Aorta (tissue), 5 donors: ENCODE measurements around the gene DENND2A. TPM values are rescaled to one million over a fixed set of nuclear protein-coding genes. Genes with fewer than 3 reads are reported as not detected.

Experiments used
- ATAC-seq: fragments of 200-7000 bp; cut with Tn5 transposase; one replicate; pipeline ENCODE4 v1.9.1; 2022; ENCODE audit warnings: moderate library complexity; ENCODE audit not compliant: low FRiP score
- DNase-seq, 2 donors: peaks; one replicate each; pipeline ENCODE4 v3.0.0-alpha.2; 2020
- H3K27ac ChIP-seq, 2 donors: one replicate each; pipeline ENCODE4 v1.5.1; 2013; ENCODE audit warnings: low read length in 2 of 2, mild to moderate bottlenecking in 2 of 2, moderate library complexity in 2 of 2, control low read depth in 1 of 2, inconsistent platforms in 1 of 2, low read depth in 1 of 2
- H3K27me3 ChIP-seq, 2 donors: one replicate each; pipeline ENCODE4 v1.6.1; 2013; ENCODE audit warnings: control low read depth in 1 of 2, low read length in 1 of 2, mild to moderate bottlenecking in 1 of 2, moderate library complexity in 1 of 2; ENCODE audit not compliant: insufficient read depth in 2 of 2, control insufficient read depth in 1 of 2
- H3K36me3 ChIP-seq, 2 donors: one replicate each; pipeline ENCODE4 v1.6.1; 2013; ENCODE audit warnings: control low read depth in 1 of 2, low read length in 1 of 2, mild to moderate bottlenecking in 1 of 2; ENCODE audit not compliant: insufficient read depth in 2 of 2, control insufficient read depth in 1 of 2
- H3K4me1 ChIP-seq, 2 donors: one replicate each; pipeline ENCODE4 v1.6.1; 2013; ENCODE audit warnings: low read length in 2 of 2, control low read depth in 1 of 2, mild to moderate bottlenecking in 1 of 2, moderate library complexity in 1 of 2; ENCODE audit not compliant: insufficient read depth in 2 of 2, control insufficient read depth in 1 of 2
- H3K4me3 ChIP-seq, 2 donors: one replicate each; pipeline ENCODE4 v1.5.1; 2013; ENCODE audit warnings: low read length in 2 of 2, control low read depth in 1 of 2, mild to moderate bottlenecking in 1 of 2
- H3K9me3 ChIP-seq: one replicate; pipeline ENCODE4 v1.6.1; 2013; ENCODE audit warnings: mild to moderate bottlenecking, low read length; ENCODE audit not compliant: control insufficient read depth
- WGBS, 2 donors: extraction: QIAGEN DNeasy Blood & Tissue Kit; methylation state at CpG; one replicate each; pipeline ENCODE4 v1.1.7; 2013; 5-methylcytosine and 5-hydroxymethylcytosine counted together
- intact Hi-C, 2 donors: fragments of 100-400 bp; cut with DNase I; formaldehyde crosslinking; loops; one replicate each; pipeline versions ENCODE4 v1.14.2 to v1.15.0; 2022
- polyA plus RNA-seq, 2 donors: library from polyadenylated mRNA; stranded (reverse); fragments of 200-250 nt; gene quantifications; one replicate each; pipeline ENCODE4 v1.2.3, GENCODE V29; 2013
- total RNA-seq, 2 donors: library from RNA; stranded (reverse); fragmentation: NEBNext Ultra II Directional; extraction: Animal tissue kit (Norgen Biotek cat#: 25700); gene quantifications; one replicate each; pipeline ENCODE4 v1.2.1, GENCODE V29; 2021
- donor health status: healthy with polysubstance abuse.
- donor health status: Bipolar disorder and iron deficiency.
- donor health status: DM: no; HTN: no; CAD: no.
- donor health status: DM: no; HTN: no; CAD: no.
- donor health status: DM: yes; HTN: yes; CAD: no.

DENND2A gene
- total and polyA plus RNA-seq, 4 donors = 1.4 to 19.2 (median 3.8) TPM

DNA sequence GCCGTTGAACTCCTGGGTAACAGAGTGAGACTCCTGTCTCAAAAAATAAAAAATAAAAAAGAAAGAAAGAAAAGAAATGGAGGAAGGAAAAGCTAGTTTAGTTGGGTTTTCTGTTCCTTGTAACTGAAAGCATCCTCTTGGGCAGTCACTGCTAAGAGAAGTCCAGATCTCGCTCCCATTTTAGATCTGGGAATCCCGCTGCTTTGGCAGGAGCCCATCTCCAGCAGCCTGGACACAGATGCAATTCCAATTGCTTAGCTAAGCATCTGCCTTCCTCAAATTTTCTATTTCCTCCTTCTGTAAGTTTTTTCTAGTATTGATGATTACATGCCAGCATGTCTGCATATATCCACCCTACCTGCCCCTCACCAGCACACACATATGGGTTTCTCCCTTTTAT is 54.1 kb downstream of the DENND2A start:
- H3K27me3 ChIP-seq = no peaks in the 10 kb centered on the region
- no peaks in the 10 kb centered on the region for H3K9me3 ChIP-seq
- no peak overlapping the region for H3K4me3 ChIP-seq
- ATAC-seq (no peak), DNase-seq (no peak)
- intact Hi-C loops = no loop called here
- H3K27ac ChIP-seq = no peak overlapping the region
- no peaks in the 10 kb centered on the region for H3K4me1 ChIP-seq
- WGBS, 2 donors = 79 to 84% methylated on average over 3 of the region's 3 CpGs
- no peaks in the 10 kb centered on the region for H3K36me3 ChIP-seq

DNA sequence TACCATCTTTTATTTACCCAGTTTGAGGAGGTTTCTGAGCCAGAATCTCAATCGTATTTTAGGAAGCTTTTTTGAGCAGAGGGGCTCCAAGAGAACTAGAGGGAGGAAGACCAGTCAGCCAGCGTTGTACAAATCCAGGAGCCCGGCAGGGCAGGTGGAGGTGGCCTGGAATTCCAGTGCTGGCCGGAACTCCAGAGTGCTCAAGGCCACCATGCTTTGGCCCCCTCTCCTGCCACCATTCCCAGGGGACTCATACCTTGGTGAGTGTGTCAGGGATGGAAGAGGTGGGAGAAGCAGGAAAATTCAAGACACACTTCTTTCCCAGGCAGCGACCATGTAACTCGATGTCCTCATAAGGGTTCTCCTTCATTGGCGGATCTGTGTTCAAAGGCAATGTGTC is 55.3 kb downstream of the DENND2A start:
- Histone ChIP-seq H3K27ac (no peak overlapping the region), H3K36me3 (no peaks in the 10 kb centered on the region), H3K9me3 (no peaks in the 10 kb centered on the region), H3K4me3 (no peak overlapping the region), H3K27me3 (no peaks in the 10 kb centered on the region), H3K4me1 (no peaks in the 10 kb centered on the region)
- no peak for ATAC-seq
- intact Hi-C loops = no loop called here
- 91 to 93% methylated on average over 7 of the region's 7 CpGs for WGBS, 2 donors
- DNase-seq = no peak

DNA sequence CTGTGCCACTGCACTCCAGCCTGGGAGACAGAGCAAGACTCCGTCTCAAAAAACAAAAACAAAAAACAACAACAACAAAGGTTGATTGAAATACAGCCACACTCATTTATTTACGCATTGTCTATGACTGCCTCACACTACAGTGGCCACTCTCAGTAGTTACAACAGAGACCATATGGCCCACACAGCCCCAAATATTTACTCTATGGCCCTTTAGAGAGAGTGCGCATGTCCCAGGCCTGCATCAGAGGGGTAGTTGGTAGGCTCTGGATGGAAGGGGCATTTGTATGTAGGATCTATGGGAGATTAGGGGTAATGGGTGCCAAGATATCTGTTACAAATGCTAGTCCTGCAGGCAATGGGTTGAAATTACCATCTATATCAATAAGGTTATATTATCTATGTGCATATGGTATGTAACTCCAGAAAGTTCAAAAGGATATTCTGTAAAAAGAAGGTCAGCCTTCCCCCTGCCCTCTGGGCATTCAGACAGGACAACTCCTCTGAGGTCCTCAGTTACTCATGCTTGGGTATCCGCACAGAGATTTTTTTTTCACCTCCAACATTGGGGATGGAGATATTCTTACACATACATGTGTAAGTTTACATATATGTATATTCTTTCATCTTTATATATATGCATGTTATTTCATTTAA is 56.3 kb downstream of the DENND2A start:
- Histone ChIP-seq H3K27ac (no peak overlapping the region), H3K27me3 (no peaks in the 10 kb centered on the region), H3K9me3 (no peaks in the 10 kb centered on the region), H3K4me1 (no peaks in the 10 kb centered on the region), H3K36me3 (no peaks in the 10 kb centered on the region), H3K4me3 (no peak overlapping the region)
- 89 to 94% methylated on average over 4 of the region's 4 CpGs for WGBS, 2 donors
- no peak for DNase-seq
- ATAC-seq = no peak
- intact Hi-C loops = no loop called here

DNA sequence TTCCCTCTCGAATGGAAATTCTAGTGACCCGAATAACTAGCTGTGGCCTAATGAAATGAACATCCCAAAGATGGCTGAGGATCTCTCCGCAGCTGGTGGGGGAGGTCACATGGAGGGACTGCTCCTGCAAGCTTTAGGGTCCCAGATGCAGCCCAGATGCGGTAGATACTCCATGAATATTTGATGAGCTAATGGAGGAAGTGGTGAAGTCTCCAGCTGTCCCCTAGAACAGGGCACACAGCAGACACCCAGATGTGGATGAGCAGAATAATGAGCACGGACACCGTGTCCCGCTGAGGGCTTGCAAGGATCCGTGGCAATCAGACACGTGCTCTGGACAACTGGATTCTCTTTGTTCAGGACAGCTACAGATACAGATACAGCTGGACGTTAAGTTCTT is 59.2 kb downstream of the DENND2A start:
- no peak overlapping the region for H3K27ac ChIP-seq
- H3K36me3 ChIP-seq = no peaks in the 10 kb centered on the region
- DNase-seq (no peak), ATAC-seq (no peak)
- no peaks in the 10 kb centered on the region for H3K27me3 ChIP-seq
- H3K9me3 ChIP-seq = no peaks in the 10 kb centered on the region
- intact Hi-C loops = no loop called here
- no peak overlapping the region for H3K4me3 ChIP-seq
- 88 to 89% methylated on average over 10 of the region's 10 CpGs for WGBS, 2 donors
- no peaks in the 10 kb centered on the region for H3K4me1 ChIP-seq

DNA sequence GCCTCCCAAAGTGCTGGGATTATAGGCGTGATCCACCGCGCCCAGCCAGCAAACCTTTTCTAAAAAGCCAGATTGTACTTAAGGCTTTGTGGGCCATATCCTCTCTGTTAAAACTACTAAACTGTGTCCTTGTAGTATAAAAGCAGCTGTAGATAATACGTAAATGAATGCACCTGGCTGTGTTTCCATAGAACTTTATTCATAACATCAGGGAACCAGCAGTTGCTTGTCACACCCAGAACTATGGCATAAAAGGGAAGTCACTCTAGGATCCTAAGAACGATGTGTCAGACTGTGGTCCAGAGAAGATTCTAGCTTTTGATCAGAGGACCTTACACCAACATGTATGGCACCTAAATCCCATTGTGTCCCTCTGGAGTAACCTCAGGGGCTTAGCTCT is 63.0 kb downstream of the DENND2A start:
- Histone ChIP-seq H3K36me3 (no peaks in the 10 kb centered on the region), H3K27me3 (no peaks in the 10 kb centered on the region), H3K27ac (no peak overlapping the region), H3K4me3 (no peak overlapping the region), H3K9me3 (no peaks in the 10 kb centered on the region), H3K4me1 (no peaks in the 10 kb centered on the region)
- no peak for DNase-seq
- intact Hi-C loops = no loop called here
- 93 to 94% methylated on average over 5 of the region's 5 CpGs for WGBS, 2 donors
- no peak for ATAC-seq

DNA sequence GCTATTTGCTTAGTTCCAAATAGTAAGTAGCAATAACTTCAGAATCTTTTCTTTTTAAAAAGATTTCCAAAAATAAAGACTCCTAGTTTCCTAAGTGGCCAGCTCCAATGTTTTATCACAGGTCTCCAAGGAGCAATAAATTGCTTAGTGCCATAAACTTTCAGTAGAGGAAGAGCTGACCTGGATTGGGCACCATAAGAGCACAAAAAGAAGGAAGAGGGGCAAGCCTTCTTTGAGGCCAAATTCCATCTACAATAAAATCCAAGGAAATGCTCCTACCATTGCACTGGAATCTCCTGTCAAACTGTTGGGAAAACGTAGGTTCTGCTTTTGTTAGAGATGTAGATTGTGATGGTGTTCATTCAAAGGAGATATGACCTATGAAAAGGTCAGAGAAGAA is 64.0 kb downstream of the DENND2A start:
- ATAC-seq = no peak
- WGBS, 2 donors = 52 to 60% methylated on average over 1 of the region's 1 CpG
- Histone ChIP-seq H3K27ac (no peak overlapping the region), H3K27me3 (no peaks in the 10 kb centered on the region), H3K4me3 (no peak overlapping the region), H3K36me3 (no peaks in the 10 kb centered on the region), H3K4me1 (no peaks in the 10 kb centered on the region), H3K9me3 (no peaks in the 10 kb centered on the region)
- intact Hi-C loops = no loop called here
- no peak for DNase-seq

DNA sequence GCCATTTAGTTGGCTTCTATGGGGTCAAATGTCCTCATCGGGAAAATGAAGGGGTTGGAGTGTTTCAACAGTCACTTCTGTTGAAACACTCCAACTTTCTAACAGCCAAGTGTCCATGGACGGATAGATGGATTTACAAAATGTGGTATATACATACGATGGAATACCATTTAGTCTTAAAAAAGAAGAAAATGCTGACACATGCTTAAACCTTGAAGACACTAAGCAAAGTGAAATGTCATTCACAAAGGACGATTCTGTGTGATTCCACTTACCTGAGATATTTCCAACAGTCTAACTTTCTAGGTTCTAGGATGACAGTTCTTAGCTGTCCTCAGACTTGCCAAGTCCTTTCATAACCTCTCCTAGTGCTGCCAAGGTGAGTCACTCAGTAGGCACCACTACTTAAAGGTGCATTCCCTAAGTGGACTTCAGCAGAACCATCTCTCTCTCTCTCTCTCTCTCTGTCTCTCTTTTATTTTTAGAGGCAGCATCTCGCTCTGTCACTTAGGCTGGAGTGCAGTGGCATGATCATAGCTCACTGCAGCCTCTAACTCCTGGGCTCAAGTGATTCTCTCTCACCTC is 69.0 kb downstream of the DENND2A start:
- H3K4me3 ChIP-seq = no peak overlapping the region
- ATAC-seq (no peak), DNase-seq (no peak)
- H3K36me3 ChIP-seq = no peaks in the 10 kb centered on the region
- 91 to 95% methylated on average over 5 of the region's 5 CpGs for WGBS, 2 donors
- intact Hi-C loops = no loop called here
- H3K27me3 ChIP-seq = no peaks in the 10 kb centered on the region
- no peak overlapping the region for H3K27ac ChIP-seq
- no peaks in the 10 kb centered on the region for H3K9me3 ChIP-seq
- H3K4me1 ChIP-seq = peaks cover 0 to 4% of the 10 kb centered on the region in 2 donors

DNA sequence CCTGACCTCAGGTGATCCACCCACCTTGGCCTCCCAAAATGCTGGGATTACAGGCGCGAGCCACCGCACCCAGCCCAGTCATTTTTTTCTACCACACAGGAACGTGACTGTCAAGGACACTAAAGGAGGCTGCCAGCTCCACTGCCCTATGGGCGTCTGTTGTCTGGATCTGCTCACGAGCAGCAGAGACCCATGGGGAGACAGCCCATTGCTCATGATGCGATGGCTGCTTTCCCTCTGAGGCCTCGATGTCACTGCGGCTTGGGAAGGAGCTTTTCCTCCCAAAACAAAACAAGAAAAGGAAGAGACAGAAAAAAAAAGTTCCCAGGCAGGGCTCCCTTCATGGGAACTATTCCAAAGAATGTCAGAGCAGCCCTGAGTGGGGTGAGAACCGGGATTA is 70.5 kb downstream of the DENND2A start:
- no peak for ATAC-seq
- no peak overlapping the region for H3K27ac ChIP-seq
- H3K36me3 ChIP-seq = no peaks in the 10 kb centered on the region
- intact Hi-C loops = no loop called here
- H3K9me3 ChIP-seq = no peaks in the 10 kb centered on the region
- H3K4me1 ChIP-seq = peaks cover 0 to 4% of the 10 kb centered on the region in 2 donors
- DNase-seq = no peak
- H3K27me3 ChIP-seq = no peaks in the 10 kb centered on the region
- WGBS, 2 donors = 64 to 65% methylated on average over 10 of the region's 10 CpGs
- no peak overlapping the region for H3K4me3 ChIP-seq

DNA sequence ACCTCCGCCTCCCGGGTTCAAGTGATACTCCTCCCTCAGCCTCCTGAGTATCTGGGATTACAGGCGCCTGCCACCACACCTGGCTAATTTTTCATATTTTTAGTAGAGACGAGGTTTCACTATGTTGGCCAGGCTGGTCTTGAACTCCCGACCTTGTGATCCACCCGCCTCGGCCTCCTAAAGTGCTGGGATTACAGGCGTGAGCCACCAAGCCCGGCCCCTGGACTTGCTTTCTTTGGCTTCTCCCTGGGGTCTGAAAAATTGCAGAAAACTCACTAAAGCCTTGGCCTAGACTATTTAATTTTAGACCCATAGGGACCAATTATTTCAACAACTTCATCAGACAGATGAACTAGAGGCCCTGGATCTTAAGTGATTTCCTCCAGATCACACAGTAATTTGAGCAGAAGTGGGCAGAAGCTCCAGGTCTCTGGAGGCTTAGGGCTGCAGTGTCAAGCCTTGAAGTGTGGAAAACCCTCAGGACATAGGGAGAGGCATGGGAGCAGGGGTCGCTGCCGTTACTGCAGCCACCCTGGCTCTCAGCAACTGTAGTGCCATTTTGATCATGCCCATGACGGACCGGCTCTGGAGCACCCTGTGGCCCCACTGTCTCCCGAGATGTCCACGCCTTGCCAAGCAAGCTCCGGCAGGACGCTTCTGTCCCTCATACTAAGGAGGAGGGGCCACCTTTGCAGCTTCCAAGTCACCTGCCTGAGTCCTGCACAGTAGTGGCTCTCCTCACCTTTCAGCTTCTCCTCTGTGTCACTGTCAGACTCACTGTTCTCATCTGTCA is 72.4 kb downstream of the DENND2A start:
- H3K27ac ChIP-seq = no peak overlapping the region
- H3K27me3 ChIP-seq = no peaks in the 10 kb centered on the region
- no peaks in the 10 kb centered on the region for H3K9me3 ChIP-seq
- 82 to 84% methylated on average over 17 of the region's 17 CpGs for WGBS, 2 donors
- no peak for DNase-seq
- ATAC-seq = peak; percentile 7
- intact Hi-C loops = no loop called here
- no peak overlapping the region for H3K4me3 ChIP-seq
- peaks cover 0 to 4% of the 10 kb centered on the region in 2 donors for H3K4me1 ChIP-seq
- no peaks in the 10 kb centered on the region for H3K36me3 ChIP-seq
